ENCODE measurements around the gene HS2ST1. TPM values are rescaled to one million over a fixed set of nuclear protein-coding genes. Genes with fewer than 3 reads are reported as not detected.
"Not testable (repeated sequence)": the region's sequence is repeated elsewhere in the genome, so short reads cannot be mapped to it uniquely, and the experiment has no call there.

HS2ST1 gene
- total RNA-seq, 1 experiment from 2014 or later = 24.0 TPM

DNA sequence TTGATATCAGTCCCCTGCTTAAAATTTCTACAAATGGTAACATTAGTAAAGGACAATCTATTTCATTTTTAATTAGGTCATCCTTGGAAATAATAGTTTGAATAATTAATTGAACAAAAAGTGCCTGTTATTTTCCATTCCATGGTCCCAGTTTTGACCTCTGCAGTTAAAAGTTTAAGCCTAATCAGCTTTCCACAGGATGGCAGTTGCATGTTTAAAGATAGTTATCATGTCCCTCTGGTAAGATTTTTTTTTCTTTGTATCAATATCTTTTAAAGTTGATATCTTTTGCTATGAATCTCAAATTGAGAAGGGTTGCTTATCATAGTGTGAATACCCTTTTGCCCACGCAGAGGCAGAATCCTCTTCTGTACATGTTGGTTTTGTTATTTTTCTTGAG lies 90.4 kb downstream of the HS2ST1 start:
- no peak for DNase-seq (ENCODE audit: low read depth)

GRCh38 chr1:87007323-87007722 lies 92.9 kb downstream of the HS2ST1 start:
- no peak for DNase-seq (ENCODE audit: low read depth)

DNA sequence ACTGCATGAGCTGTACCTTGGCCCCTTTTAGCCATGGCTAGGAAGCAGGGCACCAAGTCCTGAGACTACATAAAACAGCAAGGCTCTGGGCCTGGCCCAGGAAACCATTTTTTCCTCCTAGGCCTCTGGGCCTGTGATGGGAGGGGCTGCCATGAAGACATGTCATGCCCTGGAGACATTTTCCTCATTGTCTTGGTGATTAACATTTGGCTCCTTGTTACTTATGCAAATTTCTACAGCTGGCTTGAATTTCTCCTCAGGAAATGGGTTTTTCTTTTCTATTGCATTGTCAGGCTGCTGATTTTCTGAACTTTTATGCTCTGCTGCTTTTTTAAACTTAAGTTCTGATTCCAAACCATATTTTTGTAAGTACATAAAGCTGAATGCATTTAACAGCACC lies 99.0 kb downstream of the HS2ST1 start:
- DNase-seq (ENCODE audit: low read depth) = not testable (repeated sequence)

GRCh38 chr1:87017998-87018672 lies 103.7 kb downstream of the HS2ST1 start:
- DNase-seq (ENCODE audit: low read depth) = no peak

GRCh38 chr1:87023326-87023725 lies 108.9 kb downstream of the HS2ST1 start:
- no peak for DNase-seq (ENCODE audit: low read depth)

DNA sequence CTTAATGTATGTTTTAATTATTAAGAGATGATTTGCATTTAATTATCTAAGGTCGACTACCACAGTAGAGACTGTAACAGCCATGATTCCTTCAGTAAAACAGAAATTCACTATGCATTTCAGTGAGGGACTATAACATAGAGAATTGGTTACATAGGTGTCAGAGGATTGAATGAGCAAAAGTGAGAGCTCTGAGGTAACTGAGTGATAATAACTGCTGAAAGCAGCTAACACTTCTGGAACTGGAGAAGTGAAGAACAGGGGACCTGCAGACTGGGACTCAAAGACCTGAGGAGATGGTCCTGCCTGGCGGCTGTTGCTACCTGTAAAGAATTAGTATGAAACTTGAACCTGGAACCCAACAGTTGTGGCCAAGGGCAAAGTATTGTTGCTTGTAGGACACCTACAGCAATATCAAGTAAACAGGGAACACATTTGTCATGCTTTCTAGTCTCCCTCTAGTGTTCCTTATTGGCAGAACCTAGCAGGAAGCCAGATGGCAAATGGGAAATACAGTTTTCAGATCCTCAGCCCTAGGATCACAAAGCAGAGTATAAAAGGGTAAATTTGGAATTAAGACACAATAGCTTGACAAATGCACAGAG lies 110.6 kb downstream of the HS2ST1 start:
- peak; percentile 26 for DNase-seq (ENCODE audit: low read depth)

DNA sequence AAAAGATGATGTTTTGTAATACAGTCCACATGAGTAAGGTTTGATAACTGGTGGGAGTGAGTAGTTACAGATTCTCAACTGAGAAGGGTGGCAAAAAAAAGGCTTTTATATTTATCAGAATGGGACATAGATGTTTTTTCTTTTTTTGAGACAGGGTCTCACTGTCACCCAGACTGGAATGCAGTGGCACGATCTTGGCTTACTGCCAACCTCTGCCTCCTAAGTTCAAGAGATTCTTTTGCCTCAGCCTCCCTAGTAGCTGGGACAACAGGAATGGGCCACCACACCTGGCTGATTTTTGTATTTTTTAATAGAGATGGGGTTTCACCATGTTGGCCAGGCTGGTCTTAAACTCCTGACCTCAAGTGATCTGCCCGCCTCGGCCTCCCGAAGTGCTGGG lies 113.1 kb downstream of the HS2ST1 start:
- not testable (repeated sequence) for DNase-seq (ENCODE audit: low read depth)

DNA sequence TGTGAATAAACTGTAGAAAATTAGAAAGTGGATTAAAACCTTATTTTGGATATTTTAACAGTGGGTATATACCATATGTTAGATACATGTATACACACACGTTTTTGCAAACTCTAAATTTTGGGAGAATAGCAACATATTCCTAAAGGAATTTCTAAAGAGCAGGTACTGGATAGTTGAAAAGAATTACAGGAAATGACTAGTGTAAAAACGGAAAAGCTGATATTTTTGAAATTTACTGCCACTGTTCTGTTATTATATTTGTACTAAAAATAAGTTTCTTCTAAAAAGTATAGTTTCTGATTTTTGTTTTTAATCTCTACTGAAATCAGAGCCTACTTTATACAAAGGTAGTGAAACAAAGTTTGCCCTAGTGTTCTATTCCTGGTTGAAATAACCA lies 114.1 kb downstream of the HS2ST1 start:
- DNase-seq (ENCODE audit: low read depth) = no peak

DNA sequence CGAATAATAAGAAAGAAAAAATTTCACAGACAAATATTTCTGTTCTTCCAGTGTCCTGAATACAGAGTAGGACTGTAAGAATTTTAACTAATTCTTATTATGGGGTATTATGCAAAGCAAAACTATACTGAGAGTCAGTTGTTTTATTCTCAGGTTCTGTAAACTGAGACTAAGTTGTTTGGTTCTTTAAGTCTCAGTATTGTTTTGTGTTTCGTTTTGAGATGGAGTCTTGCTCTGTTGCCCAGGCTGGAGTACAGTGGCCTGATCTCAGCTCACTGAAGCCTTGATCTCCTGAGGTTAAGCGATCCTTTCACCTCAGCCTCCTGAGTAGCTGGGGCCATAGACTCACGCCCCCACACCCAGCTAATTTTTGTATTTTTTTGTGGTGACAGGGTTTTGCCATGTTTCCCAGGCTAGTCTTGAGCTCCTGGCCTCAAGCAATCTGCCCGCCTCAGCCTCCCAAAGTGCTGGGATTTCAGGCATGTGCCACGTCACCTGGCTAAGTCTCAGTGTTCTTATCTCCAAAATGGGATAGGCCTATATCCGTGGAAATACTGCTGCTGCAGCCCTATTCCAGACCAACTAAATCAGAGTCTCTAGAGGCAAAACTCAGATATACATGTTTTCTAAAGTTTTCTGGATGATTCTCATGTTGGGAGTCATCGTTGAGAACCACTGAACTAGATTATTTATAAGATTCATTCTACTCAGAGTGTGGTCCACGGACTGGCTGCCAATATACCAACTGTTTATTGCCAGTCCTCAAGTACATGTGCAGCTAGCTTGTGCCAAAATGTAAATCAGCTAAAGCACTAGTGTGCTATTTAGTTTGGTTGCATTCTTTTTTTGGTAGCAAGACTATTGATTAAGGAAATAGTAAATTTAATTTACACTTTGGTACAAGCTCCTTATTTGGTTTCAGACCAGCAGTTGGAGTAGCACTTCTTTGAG lies 116.6 kb downstream of the HS2ST1 start:
- DNase-seq (ENCODE audit: low read depth) = no peak

DNA sequence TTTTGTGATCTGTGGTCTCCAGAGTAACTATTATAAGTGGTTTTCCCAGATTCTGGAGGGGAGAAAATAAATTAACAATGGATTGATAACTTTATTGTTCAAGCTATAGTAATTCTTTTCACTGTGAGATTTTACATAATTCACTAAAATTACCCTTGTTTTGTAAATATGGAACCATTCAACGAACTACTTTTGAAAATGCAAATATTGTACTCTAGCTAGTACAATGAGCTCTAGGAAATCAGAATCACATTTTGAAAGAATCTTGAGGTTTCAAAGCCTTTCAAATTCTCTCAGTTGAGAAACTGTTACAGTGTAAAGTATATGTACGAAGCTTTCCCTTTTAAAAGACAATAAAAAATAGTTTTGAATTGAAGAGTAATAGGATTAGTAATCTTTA lies 119.9 kb downstream of the HS2ST1 start:
- no peak for DNase-seq (ENCODE audit: low read depth)

DNA sequence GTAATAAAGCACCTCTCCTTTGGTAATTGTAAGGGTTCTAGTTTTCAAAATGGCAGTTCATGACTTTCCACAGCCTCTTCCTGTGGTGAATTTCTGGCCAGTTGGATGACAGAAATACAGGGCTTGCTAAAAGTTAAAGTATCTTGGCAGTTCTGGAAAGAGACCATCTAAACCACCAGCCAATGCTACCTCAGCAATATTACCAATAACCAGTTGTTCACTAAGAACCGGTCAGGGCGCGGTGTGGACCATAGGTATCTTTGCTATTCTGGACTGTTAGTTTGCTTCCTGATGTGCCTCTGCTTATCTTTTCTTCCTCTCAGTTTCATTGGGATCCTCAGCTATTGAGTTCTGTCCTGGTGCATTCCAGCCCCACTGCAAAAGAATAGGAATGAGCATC lies 124.7 kb downstream of the HS2ST1 start:
- no peak for DNase-seq (ENCODE audit: low read depth)

GRCh38 chr1:87042111-87042811 lies 127.8 kb downstream of the HS2ST1 start:
- no peak for DNase-seq (ENCODE audit: low read depth)

GRCh38 chr1:87044424-87044823 lies 130.0 kb downstream of the HS2ST1 start:
- no peak for DNase-seq (ENCODE audit: low read depth)

- DNase-seq (ENCODE audit: low read depth) = no peak
These were observed 130.4 kb downstream of the HS2ST1 start for GRCh38 chr1:87044840-87045239.

DNA sequence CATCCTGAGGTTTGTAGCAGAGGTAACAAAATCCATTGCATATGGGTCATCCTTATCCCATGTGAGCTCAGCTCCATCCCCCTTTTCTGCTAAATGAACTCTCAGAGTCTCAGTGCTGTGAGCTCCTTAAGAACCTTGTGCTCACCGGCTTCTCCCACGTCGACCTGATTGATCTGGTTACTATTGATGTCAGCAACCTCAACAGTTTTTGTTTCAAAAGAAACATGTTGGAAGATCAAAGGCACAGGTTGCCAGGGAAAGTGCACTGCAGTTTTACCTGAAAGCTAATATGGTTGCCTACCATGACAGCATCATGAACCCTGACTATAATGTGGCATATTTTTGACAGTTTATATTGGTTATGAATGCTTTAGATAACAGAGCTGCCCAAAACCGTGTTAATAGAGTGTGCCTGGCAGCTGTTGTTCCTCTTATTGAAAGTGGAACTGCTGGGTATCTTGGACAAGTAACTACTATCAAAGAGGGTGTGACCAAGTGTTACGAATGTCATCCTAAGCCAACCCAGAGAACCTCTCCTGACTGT lies 131.4 kb downstream of the HS2ST1 start:
- DNase-seq (ENCODE audit: low read depth) = no peak

- no peak for DNase-seq (ENCODE audit: low read depth)
These were observed 132.5 kb downstream of the HS2ST1 start for GRCh38 chr1:87046951-87047350.

DNA sequence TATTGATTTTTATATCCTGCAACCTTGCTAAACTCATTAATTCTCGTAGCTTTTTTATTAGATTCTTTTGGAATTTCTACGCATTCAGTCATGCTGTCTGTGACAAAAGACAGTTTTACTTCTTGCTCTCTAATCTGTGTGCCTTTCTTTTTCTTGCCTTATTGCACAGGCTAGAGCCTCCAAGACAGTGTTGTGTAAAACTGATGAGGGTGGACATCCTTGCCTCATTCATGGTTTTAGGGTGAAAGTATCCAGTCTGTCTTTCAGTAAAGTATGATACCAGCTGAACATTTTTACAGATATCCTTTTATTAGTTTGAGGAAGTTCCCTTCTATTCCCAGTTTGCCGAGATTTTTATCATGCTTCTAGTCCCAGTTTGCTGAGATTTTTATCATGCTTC lies 133.8 kb downstream of the HS2ST1 start:
- no peak for DNase-seq (ENCODE audit: low read depth)

GRCh38 chr1:87051965-87052364 lies 137.5 kb downstream of the HS2ST1 start:
- no peak for DNase-seq (ENCODE audit: low read depth)

GRCh38 chr1:87052400-87052799 lies 138.0 kb downstream of the HS2ST1 start:
- DNase-seq (ENCODE audit: low read depth) = no peak

GRCh38 chr1:87052961-87053360 lies 138.5 kb downstream of the HS2ST1 start:
- DNase-seq (ENCODE audit: low read depth) = no peak

- DNase-seq (ENCODE audit: low read depth) = no peak
These were observed 139.0 kb downstream of the HS2ST1 start for GRCh38 chr1:87053446-87053845.
